T47D (cell line): ENCODE measurements around the gene TLR10.

Experiments used
- DNase-seq, 2 experiments: peaks; one replicate each; pipeline versions ENCODE4 v3.0.0 to v3.0.0-alpha.2; 2011 to 2012; ENCODE audit warnings: low read depth in 1 of 2, low spot score in 1 of 2
- JUND ChIP-seq: IDR thresholded peaks from 2 replicates; pipeline ENCODE4 v1.6.1; 2012; ENCODE audit warnings: low read depth
- in situ Hi-C: cut with HindIII; loops from 2 replicates; pipeline ENCODE4 v1.10.0; 2016; ENCODE audit warnings: low sequenced_read_pairs, low pct_unique_long_range_greater_than_20kb

The TLR10 gene

DNA sequence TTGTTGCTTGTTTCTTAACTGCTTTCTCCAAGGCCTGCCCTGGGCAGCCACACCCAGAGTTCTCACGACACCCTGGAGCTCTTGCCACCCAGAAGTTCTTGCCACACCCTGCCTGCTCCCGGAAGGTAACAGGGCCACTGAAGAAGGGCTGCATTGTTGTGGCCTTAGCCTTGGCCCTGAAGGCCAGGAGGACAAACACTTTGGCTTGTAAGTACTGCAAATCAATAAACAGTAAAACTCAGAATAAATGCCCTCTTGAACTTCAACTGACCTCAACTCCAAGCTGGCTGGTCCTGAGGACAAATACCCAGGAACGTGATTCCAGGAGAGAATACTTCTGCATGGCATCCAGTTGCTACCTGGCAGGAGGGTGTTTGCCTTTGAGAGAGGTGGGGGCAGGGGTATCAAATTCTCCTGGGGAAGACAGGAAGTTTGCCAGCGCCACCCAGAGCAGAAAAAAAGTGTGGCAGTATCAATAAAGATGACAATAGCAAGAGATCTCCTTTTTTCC, 54.1 kb downstream of the TLR10 start:
- peak in 1 of 2 experiments; percentile 60 for DNase-seq
- no peak for TF ChIP-seq JUND
- in situ Hi-C loops, result no loop called here

- no peak for TF ChIP-seq JUND
- DNase-seq, result no peak
- in situ Hi-C loops, result no loop called here
These were observed 58.3 kb downstream of the TLR10 start for GRCh38 chr4:38724475-38724808.

- TF ChIP-seq JUND, result no peak
- in situ Hi-C loops, result no loop called here
- DNase-seq, result peak in 1 of 2 experiments; percentile 13
These were observed 58.9 kb downstream of the TLR10 start for GRCh38 chr4:38723726-38724474.

DNA sequence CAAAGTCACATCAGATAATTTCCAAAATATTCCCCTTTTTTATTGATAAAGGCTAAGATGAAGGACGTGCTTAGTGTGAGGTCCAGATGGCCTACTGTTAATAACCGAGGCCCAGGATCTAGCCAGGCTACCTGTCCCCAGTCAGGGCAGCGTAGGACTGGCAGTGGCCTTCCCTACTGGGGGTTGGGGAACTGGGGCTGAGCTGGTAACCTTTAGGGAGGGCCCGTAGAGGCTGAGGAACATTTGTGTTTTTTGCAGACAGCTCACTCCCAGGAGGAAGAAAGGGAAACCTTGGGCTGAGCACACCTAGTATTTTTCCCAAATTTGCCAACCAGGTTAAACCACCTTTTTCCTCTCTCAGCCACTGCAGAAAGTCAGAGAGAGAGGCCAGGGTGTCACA, 59.7 kb downstream of the TLR10 start:
- no peak for DNase-seq
- in situ Hi-C loops, result no loop called here
- TF ChIP-seq JUND, result no peak
